Measurements from ENCODE around the gene COQ8B. TPM values are rescaled to one million over a fixed set of nuclear protein-coding genes. Genes with fewer than 3 reads are reported as not detected.

COQ8B gene
- total RNA-seq, 1 experiment from 2014 or later, result 62.9 TPM

GRCh38 chr19:40726279-40726678 lies 9.6 kb upstream of the COQ8B start (continued):
- no peak for TF ChIP-seq OVOL2 (CRISPR knock-in tag; IDR thresholded peaks at IDR 0.05; ENCODE audit: borderline replicate concordance)
- TF ChIP-seq NR1H2 (CRISPR knock-in tag; IDR thresholded peaks at IDR 0.05), result no peak
- TF ChIP-seq ZNF263 (CRISPR knock-in tag; IDR thresholded peaks at IDR 0.05; ENCODE audit: low read depth), result no peak
- TF ChIP-seq, protein P1, sequence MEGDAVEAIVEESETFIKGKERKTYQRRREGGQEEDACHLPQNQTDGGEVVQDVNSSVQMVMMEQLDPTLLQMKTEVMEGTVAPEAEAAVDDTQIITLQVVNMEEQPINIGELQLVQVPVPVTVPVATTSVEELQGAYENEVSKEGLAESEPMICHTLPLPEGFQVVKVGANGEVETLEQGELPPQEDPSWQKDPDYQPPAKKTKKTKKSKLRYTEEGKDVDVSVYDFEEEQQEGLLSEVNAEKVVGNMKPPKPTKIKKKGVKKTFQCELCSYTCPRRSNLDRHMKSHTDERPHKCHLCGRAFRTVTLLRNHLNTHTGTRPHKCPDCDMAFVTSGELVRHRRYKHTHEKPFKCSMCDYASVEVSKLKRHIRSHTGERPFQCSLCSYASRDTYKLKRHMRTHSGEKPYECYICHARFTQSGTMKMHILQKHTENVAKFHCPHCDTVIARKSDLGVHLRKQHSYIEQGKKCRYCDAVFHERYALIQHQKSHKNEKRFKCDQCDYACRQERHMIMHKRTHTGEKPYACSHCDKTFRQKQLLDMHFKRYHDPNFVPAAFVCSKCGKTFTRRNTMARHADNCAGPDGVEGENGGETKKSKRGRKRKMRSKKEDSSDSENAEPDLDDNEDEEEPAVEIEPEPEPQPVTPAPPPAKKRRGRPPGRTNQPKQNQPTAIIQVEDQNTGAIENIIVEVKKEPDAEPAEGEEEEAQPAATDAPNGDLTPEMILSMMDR (IDR thresholded peaks at IDR 0.05), result no peak
- no peak for TF ChIP-seq NFATC4 (CRISPR knock-in tag; IDR thresholded peaks at IDR 0.05)

DNA sequence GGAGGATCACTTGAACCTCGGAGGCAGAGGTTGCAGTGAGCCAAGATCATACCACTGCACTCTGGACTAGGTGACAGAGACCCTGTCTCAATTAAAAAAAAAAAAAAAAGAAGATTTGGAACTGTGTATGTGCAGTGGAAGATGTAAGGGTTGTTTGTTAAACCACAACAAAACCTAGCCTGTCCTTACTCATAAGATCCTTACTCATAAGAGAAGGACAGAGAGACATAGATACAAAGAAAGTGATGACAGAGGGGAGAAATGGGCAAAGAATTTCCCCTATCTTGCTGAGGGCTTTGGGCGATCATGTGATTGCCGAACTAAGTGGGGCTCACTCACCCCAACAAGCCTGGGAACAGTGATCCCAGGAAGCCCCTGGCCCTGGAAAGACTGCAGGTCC lies 8.2 kb upstream of the COQ8B start:
- Mint-ChIP-seq H3K4me3 (no peak overlapping the region), H3K36me3 (peaks cover 35% of the 10 kb centered on the region), H3K27ac (no peak overlapping the region), H3K4me1 (peaks cover 7% of the 10 kb centered on the region), H3K27me3 (ENCODE audit: low read depth) (no peaks in the 10 kb centered on the region), H3K9me3 (peaks cover 4% of the 10 kb centered on the region; the same call in 1 of the 2 replicates)
- ATAC-seq (no peak), DNase-seq (ENCODE audit: low spot score) (no peak)
- ChIA-PET POLR2A (interaction anchor here (0.7 kb wide), 1 partner anchor 22 kb away, joined by 4 read pairs; no protein-coding TSS in a partner anchor), CTCF (interaction anchor here (0.6 kb wide), 1 partner anchor 416 kb away, joined by 3 read pairs; no protein-coding TSS in a partner anchor)
- no peak for TF ChIP-seq SMAD3 (CRISPR knock-in tag; IDR thresholded peaks at IDR 0.05; ENCODE audit: borderline replicate concordance)
- no peak for TF ChIP-seq ATF6 (CRISPR knock-in tag; IDR thresholded peaks at IDR 0.05)
- TF ChIP-seq SMAD4 (CRISPR knock-in tag; IDR thresholded peaks at IDR 0.05), result no peak
- no peak for TF ChIP-seq HMGA2 (CRISPR knock-in tag; IDR thresholded peaks at IDR 0.05)
- no peak for TF ChIP-seq FOXP4 (CRISPR knock-in tag; IDR thresholded peaks at IDR 0.05)
- TF ChIP-seq ZNF317 (CRISPR knock-in tag; IDR thresholded peaks at IDR 0.05; ENCODE audit: borderline replicate concordance, low read depth), result no peak
- TF ChIP-seq, protein P2, sequence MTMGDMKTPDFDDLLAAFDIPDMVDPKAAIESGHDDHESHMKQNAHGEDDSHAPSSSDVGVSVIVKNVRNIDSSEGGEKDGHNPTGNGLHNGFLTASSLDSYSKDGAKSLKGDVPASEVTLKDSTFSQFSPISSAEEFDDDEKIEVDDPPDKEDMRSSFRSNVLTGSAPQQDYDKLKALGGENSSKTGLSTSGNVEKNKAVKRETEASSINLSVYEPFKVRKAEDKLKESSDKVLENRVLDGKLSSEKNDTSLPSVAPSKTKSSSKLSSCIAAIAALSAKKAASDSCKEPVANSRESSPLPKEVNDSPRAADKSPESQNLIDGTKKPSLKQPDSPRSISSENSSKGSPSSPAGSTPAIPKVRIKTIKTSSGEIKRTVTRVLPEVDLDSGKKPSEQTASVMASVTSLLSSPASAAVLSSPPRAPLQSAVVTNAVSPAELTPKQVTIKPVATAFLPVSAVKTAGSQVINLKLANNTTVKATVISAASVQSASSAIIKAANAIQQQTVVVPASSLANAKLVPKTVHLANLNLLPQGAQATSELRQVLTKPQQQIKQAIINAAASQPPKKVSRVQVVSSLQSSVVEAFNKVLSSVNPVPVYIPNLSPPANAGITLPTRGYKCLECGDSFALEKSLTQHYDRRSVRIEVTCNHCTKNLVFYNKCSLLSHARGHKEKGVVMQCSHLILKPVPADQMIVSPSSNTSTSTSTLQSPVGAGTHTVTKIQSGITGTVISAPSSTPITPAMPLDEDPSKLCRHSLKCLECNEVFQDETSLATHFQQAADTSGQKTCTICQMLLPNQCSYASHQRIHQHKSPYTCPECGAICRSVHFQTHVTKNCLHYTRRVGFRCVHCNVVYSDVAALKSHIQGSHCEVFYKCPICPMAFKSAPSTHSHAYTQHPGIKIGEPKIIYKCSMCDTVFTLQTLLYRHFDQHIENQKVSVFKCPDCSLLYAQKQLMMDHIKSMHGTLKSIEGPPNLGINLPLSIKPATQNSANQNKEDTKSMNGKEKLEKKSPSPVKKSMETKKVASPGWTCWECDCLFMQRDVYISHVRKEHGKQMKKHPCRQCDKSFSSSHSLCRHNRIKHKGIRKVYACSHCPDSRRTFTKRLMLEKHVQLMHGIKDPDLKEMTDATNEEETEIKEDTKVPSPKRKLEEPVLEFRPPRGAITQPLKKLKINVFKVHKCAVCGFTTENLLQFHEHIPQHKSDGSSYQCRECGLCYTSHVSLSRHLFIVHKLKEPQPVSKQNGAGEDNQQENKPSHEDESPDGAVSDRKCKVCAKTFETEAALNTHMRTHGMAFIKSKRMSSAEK (CRISPR knock-in tag; IDR thresholded peaks at IDR 0.05; ENCODE audit: borderline replicate concordance), result no peak
- TF ChIP-seq ZNF423 (CRISPR knock-in tag; IDR thresholded peaks at IDR 0.05), result no peak

GRCh38 chr19:40724315-40724714 lies 7.6 kb upstream of the COQ8B start:
- H3K9me3 Mint-ChIP-seq, result peaks cover 4% of the 10 kb centered on the region; the same call in 1 of the 2 replicates
- no peak overlapping the region for H3K27ac Mint-ChIP-seq
- ATAC-seq (no peak), DNase-seq (ENCODE audit: low spot score) (no peak)
- ChIA-PET POLR2A (interaction anchor here (0.7 kb wide), 1 partner anchor 23 kb away, joined by 4 read pairs; no protein-coding TSS in a partner anchor), CTCF (no interaction called here)
- no peaks in the 10 kb centered on the region for H3K27me3 Mint-ChIP-seq (ENCODE audit: low read depth)
- no peak overlapping the region for H3K4me3 Mint-ChIP-seq
- peaks cover 12% of the 10 kb centered on the region for H3K4me1 Mint-ChIP-seq
- H3K36me3 Mint-ChIP-seq, result peaks cover 35% of the 10 kb centered on the region
- TF ChIP-seq ZNF121 (CRISPR knock-in tag; IDR thresholded peaks at IDR 0.05) (no peak), TEAD4 (CRISPR knock-in tag; IDR thresholded peaks at IDR 0.05) (no peak), ZNF263 (CRISPR knock-in tag; IDR thresholded peaks at IDR 0.05; ENCODE audit: low read depth) (no peak), ZNF219 (CRISPR knock-in tag; IDR thresholded peaks at IDR 0.05; ENCODE audit: borderline replicate concordance) (no peak), MYBL2 (CRISPR knock-in tag; IDR thresholded peaks at IDR 0.05) (no peak), FOXP4 (CRISPR knock-in tag; IDR thresholded peaks at IDR 0.05) (no peak), GRHL2 (CRISPR knock-in tag; IDR thresholded peaks at IDR 0.05; ENCODE audit: insufficient replicate concordance, severe bottlenecking) (no peak), SOX15 (CRISPR knock-in tag; IDR thresholded peaks at IDR 0.05) (no peak), ZNF138 (CRISPR knock-in tag; conservative IDR thresholded peaks at IDR 0.05) (no peak)

Measured in WTC11 (cell line).